DOHH2 (cell line): ENCODE results near the gene CDX1.

ENCODE experiments used
- EZH2phosphoT487 ChIP-seq: fragments of 200-600 bp; sonication (generic); IDR thresholded peaks from 2 replicates; pipeline ENCODE4 v1.6.1; 2017; ENCODE audit warnings: borderline replicate concordance, mild to moderate bottlenecking, antibody characterized with exemption, low read length, moderate library complexity, mixed read lengths
- TF ChIP-seq, protein P1 (sequence below): fragments of 200-600 bp; sonication (generic); IDR thresholded peaks from one replicate; pipeline ENCODE4 v1.5.1; 2014; ENCODE audit warnings: antibody characterized with exemption, mild to moderate bottlenecking, low read depth, low read length; ENCODE audit not compliant: poor library complexity, severe bottlenecking

DNA sequence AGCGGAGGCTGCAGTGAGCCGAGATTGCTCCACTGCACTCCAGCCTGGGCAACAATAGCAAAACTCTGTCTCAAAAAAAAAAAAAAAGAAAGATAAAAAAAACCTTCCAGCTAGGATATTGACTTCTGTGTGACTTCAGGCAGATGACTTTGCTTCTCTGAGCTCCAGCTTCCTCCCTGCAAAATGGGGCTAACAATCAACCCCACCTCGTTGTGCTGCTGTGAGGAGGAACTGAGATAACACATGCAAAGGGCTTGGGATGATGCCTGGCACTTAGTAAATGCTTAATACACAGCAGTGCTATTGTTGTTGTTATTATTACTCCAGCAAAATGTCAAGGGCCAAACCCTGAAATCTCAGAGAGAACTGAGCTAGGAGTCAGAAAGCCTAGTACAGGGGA lies 3.5 kb upstream of the CDX1 start:
- TF ChIP-seq, protein P1, sequence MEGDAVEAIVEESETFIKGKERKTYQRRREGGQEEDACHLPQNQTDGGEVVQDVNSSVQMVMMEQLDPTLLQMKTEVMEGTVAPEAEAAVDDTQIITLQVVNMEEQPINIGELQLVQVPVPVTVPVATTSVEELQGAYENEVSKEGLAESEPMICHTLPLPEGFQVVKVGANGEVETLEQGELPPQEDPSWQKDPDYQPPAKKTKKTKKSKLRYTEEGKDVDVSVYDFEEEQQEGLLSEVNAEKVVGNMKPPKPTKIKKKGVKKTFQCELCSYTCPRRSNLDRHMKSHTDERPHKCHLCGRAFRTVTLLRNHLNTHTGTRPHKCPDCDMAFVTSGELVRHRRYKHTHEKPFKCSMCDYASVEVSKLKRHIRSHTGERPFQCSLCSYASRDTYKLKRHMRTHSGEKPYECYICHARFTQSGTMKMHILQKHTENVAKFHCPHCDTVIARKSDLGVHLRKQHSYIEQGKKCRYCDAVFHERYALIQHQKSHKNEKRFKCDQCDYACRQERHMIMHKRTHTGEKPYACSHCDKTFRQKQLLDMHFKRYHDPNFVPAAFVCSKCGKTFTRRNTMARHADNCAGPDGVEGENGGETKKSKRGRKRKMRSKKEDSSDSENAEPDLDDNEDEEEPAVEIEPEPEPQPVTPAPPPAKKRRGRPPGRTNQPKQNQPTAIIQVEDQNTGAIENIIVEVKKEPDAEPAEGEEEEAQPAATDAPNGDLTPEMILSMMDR = no peak
- TF ChIP-seq EZH2phosphoT487 = no peak
